PFSK-1 (cell line): ENCODE results near the gene CUEDC1.

ENCODE experiments used
- FOXP2 ChIP-seq: optimal IDR thresholded peaks from 2 replicates; pipeline ENCODE3; 2011; ENCODE audit warnings: borderline replicate concordance, control low read depth, inconsistent platforms; ENCODE audit not compliant: insufficient read depth; ENCODE audit errors: extremely low read length, extremely low read depth
- POLR2AphosphoS5 ChIP-seq: IDR thresholded peaks from 2 replicates; pipeline ENCODE4 v1.6.1; 2012; ENCODE audit warnings: low read depth, mild to moderate bottlenecking, control low read depth, low read length, moderate library complexity
- REST ChIP-seq, 2 experiments: IDR thresholded peaks; 2 replicates each; pipeline versions ENCODE4 v1.6.1 to v1.8.0; 2011 to 2012; ENCODE audit warnings: low read depth in 2 of 2, low read length in 2 of 2, control low read depth in 1 of 2, inconsistent platforms in 1 of 2, mild to moderate bottlenecking in 1 of 2, moderate library complexity in 1 of 2; ENCODE audit not compliant: insufficient read depth in 1 of 2
- SIN3A ChIP-seq: IDR thresholded peaks from 2 replicates; pipeline ENCODE4 v1.6.1; 2012; ENCODE audit warnings: mild to moderate bottlenecking, low read length, moderate library complexity, borderline replicate concordance; ENCODE audit not compliant: insufficient read depth
- TAF1 ChIP-seq: IDR thresholded peaks from 2 replicates; pipeline ENCODE4 v1.6.1; 2012; ENCODE audit warnings: low read length, control low read depth, borderline replicate concordance; ENCODE audit not compliant: insufficient read depth

- TF ChIP-seq TAF1 (no peak), REST (IDR thresholded peaks at IDR 0.05; ENCODE audit: insufficient read depth in 1 of 2, low read depth in 2 of 2, low read length in 2 of 2) (no peak), POLR2AphosphoS5 (no peak), SIN3A (no peak), FOXP2 (no peak)
Measured at GRCh38 chr17:57928928-57929327, 26.3 kb downstream of the CUEDC1 start.
